HAP-1 (cell line): Measurements from ENCODE around the gene FEN1.

Experiments used
- DNase-seq, 2 experiments: peaks; one replicate each; pipeline ENCODE4 v3.0.0-alpha.2; 2016 to 2020; ENCODE audit warnings: low spot score in 2 of 2
- H3K27me3 ChIP-seq: fragments of 250-450 bp; sonication (Bioruptor Pico); 2 replicates; pipeline ENCODE4 v1.5.1; 2020; ENCODE audit warnings: low read depth, mild to moderate bottlenecking, moderate library complexity
- H3K36me3 ChIP-seq: fragments of 250-450 bp; sonication (Bioruptor Pico); replicated peaks from 2 replicates; pipeline ENCODE4 v1.5.1; 2020; ENCODE audit warnings: mild to moderate bottlenecking
- H3K4me1 ChIP-seq: fragments of 250-450 bp; sonication (Bioruptor Pico); 2 replicates; pipeline ENCODE4 v1.5.1; 2020; ENCODE audit warnings: mild to moderate bottlenecking
- H3K4me3 ChIP-seq: fragments of 250-450 bp; sonication (Bioruptor Pico); 2 replicates; pipeline ENCODE4 v1.5.1; 2020; ENCODE audit warnings: mild to moderate bottlenecking, moderate library complexity
- H3K9me3 ChIP-seq: fragments of 250-450 bp; sonication (Bioruptor Pico); 2 replicates; pipeline ENCODE4 v1.5.1; 2020; ENCODE audit warnings: mild to moderate bottlenecking, moderate library complexity
- in situ Hi-C: fragments of 300-500 bp; cut with MboI; formaldehyde crosslinking; loops from 3 replicates; pipeline ENCODE4 v1.14.3; 2020; ENCODE audit warnings: low sequenced_read_pairs, inconsistent platforms, mixed read lengths

The FEN1 gene

DNA sequence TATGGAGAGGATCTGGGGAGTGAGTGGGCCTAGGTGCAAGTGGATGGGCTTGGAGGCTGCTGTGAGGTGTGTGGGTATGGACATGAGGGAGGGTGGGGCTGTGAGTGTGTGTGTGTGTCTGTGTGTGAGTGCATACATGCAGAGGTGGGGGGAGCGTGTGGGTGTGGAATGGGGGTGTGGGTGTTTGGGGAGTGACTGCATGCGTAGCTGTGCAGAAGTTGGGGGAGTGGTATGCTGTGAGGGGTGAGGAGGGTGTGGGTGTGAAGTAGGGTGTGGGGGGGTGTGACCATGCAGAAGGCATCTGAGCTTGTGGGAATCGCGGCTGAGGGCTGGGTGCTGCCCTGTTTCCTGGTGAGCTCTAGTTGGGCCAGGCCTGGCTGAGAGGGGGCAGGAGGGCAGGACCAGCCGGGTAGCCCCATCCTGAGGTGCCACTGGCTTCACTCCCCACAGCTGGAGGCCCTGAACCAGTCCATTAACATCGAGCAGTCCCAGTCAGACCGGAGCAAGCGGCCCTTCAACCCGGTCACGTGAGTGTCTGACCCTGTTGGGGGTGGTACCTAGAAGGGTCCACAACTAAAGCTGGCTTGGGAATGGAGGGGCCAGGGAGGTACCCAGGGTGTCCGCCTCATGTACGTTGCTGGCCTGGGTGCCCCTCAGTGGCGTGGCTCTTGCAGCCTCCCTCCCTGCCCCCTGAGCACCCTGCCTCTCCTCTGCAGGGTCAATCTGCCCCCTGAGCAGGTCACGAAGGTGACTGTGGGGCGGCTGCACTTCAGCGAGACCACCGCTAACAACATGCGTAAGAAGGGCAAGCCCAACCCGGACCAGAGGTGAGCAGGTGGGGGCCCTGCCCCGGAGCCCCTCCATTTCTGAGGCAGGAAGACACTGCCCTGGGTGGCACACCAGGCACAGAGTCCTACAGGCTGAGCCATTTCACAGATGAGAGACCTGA, 16.8 kb upstream of the FEN1 start:
- Histone ChIP-seq H3K9me3 (no peaks in the 10 kb centered on the region), H3K36me3 (no peaks in the 10 kb centered on the region), H3K4me3 (no peak overlapping the region), H3K4me1 (no peaks in the 10 kb centered on the region), H3K27me3 (no peaks in the 10 kb centered on the region)
- in situ Hi-C loops, result no loop called here
- DNase-seq, result no peak

- Histone ChIP-seq H3K27me3 (no peaks in the 10 kb centered on the region), H3K4me3 (no peak overlapping the region), H3K36me3 (no peaks in the 10 kb centered on the region), H3K4me1 (no peaks in the 10 kb centered on the region), H3K9me3 (no peaks in the 10 kb centered on the region)
- DNase-seq, result peak; percentile 20 to 82
- in situ Hi-C loops, result no loop called here
Measured at GRCh38 chr11:61776561-61777075, 16.1 kb upstream of the FEN1 start.

DNA sequence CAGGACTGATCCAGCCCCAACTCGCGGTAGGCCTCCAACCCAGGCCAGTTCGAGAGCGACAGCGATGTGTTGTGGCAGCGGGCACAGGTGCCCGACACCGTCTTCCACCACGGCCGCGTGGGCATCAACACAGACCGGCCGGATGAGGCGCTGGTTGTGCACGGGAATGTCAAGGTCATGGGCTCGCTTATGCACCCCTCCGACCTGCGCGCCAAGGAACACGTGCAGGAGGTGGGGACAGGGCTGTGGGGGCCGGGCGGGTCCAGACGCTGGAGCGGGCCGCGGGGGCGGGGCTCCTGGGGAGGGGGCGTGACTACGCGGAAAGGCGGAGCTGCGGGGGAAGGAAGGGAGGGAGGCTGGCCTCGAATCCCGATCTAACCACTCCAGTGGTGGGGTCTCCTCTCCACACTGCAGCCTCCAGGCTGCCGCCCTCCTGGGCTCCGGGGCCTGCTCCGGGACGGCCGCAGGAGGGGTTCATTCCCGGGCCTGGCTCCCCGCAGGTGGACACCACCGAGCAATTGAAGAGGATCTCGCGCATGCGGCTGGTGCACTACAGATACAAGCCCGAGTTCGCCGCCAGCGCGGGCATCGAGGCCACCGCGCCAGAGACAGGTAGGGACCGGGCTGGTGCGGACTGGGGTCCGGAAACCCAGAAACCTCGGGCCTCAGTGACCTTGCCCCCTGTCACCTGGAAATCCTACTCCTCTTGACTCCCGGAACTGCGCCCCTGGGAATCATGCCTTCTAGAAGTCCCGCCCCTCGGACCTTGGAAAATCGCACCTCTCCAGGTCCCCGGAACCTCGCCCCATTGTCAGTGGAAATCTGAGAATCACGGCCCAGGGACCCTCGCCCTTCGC, 15.2 kb upstream of the FEN1 start:
- H3K27me3 ChIP-seq, result no peaks in the 10 kb centered on the region
- DNase-seq, result no peak
- H3K4me1 ChIP-seq, result no peaks in the 10 kb centered on the region
- H3K36me3 ChIP-seq, result no peaks in the 10 kb centered on the region
- in situ Hi-C loops, result no loop called here
- H3K9me3 ChIP-seq, result no peaks in the 10 kb centered on the region
- H3K4me3 ChIP-seq, result no peak overlapping the region

- no peaks in the 10 kb centered on the region for H3K36me3 ChIP-seq
- no peaks in the 10 kb centered on the region for H3K9me3 ChIP-seq
- H3K4me1 ChIP-seq, result no peaks in the 10 kb centered on the region
- DNase-seq, result no peak
- no peaks in the 10 kb centered on the region for H3K27me3 ChIP-seq
- in situ Hi-C loops, result no loop called here
- no peak overlapping the region for H3K4me3 ChIP-seq
Measured at GRCh38 chr11:61778357-61778886, 14.3 kb upstream of the FEN1 start.

DNA sequence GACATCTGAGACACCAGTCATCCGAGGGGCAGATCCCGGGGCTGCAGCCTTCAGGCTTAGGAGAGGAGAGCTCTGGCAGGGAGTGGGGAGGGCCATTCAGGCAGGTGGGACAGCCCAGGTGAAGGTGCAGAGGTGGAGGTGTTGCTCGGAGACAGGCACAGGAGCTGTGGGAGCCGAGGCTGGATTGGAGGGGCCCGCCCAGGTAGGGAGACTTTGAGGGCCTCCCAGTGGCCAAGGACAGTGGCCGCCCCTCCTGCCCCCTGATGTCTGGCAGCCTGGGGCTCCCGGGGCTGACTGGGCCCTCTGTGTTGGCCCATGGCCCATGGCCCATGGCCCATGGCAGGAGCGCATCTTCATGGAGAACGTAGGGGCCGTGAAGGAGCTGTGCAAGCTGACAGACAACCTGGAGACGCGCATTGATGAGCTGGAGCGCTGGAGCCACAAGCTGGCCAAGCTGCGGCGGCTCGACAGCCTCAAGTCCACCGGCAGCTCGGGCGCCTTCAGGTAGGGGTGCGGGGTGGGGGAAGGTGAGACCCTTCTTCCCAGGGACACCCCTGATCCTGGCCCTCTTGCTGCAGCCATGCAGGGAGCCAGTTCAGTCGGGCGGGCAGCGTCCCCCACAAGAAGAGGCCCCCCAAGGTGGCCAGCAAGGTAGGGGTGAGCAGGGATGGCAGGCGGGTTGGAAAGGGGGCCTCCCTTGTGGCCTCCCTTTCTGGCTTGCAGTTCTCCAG, 13.6 kb upstream of the FEN1 start:
- DNase-seq, result no peak
- no peaks in the 10 kb centered on the region for H3K9me3 ChIP-seq
- no peaks in the 10 kb centered on the region for H3K36me3 ChIP-seq
- no peaks in the 10 kb centered on the region for H3K27me3 ChIP-seq
- in situ Hi-C loops, result no loop called here
- H3K4me1 ChIP-seq, result no peaks in the 10 kb centered on the region
- H3K4me3 ChIP-seq, result no peak overlapping the region

DNA sequence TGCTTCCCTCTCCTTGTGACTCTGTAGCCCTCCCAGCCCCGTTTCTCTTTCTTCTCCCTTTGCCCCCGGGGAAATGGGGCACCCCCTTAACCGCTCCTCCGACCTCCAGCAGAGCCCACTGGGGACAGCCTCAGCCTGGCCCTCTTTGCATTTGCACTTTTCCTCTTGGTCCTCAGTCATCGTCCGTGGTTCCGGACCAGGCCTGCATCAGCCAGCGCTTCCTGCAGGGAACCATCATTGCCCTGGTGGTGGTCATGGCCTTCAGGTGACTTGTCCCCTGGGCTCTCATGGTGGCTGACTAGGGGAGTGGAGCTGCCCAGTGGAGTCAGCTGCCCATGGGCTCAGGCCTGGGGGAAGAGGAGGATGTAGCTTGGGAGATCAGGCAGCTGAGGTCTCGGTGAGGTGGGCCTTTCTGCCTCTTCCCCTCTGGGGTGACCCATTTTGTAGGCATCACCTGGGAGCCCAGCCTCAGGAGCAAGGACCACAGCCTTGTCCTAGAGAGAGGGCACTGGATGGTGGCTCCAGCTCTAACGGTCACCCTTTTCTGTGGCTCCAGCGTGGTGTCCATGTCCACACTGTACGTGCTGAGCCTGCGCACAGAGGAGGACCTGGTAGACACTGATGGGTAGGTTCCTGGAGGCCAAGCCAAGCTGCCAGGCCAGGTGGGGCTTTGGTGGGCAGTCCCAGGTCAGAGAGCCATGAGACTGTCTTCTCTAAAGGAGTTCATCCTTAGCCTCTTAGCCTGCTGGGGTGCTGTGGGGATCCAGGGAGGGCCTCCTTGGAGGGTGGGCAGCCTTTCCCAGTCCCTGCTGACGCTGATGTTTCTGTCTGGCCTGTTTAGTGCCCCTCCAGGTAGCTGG, 12.8 kb upstream of the FEN1 start:
- H3K4me3 ChIP-seq, result no peak overlapping the region
- in situ Hi-C loops, result no loop called here
- no peaks in the 10 kb centered on the region for H3K4me1 ChIP-seq
- H3K27me3 ChIP-seq, result no peaks in the 10 kb centered on the region
- no peaks in the 10 kb centered on the region for H3K36me3 ChIP-seq
- H3K9me3 ChIP-seq, result no peaks in the 10 kb centered on the region
- DNase-seq, result no peak

- DNase-seq, result no peak
- no peaks in the 10 kb centered on the region for H3K36me3 ChIP-seq
- in situ Hi-C loops, result no loop called here
- no peaks in the 10 kb centered on the region for H3K4me1 ChIP-seq
- H3K4me3 ChIP-seq, result no peak overlapping the region
- H3K27me3 ChIP-seq, result no peaks in the 10 kb centered on the region
- no peaks in the 10 kb centered on the region for H3K9me3 ChIP-seq
Measured at GRCh38 chr11:61780581-61781162, 12.0 kb upstream of the FEN1 start.

GRCh38 chr11:61781585-61781984, 11.1 kb upstream of the FEN1 start:
- no peak for DNase-seq
- in situ Hi-C loops, result no loop called here
- Histone ChIP-seq H3K9me3 (no peaks in the 10 kb centered on the region), H3K4me1 (no peaks in the 10 kb centered on the region), H3K27me3 (no peaks in the 10 kb centered on the region), H3K4me3 (no peak overlapping the region), H3K36me3 (peaks cover 7% of the 10 kb centered on the region)

- Histone ChIP-seq H3K36me3 (peaks cover 14% of the 10 kb centered on the region), H3K9me3 (no peaks in the 10 kb centered on the region), H3K4me3 (no peak overlapping the region), H3K27me3 (no peaks in the 10 kb centered on the region), H3K4me1 (no peaks in the 10 kb centered on the region)
- in situ Hi-C loops, result no loop called here
- no peak for DNase-seq
Measured at GRCh38 chr11:61782299-61782698, 10.4 kb upstream of the FEN1 start.

- Histone ChIP-seq H3K36me3 (peaks cover 19% of the 10 kb centered on the region), H3K27me3 (no peaks in the 10 kb centered on the region), H3K9me3 (no peaks in the 10 kb centered on the region), H3K4me3 (no peak overlapping the region), H3K4me1 (no peaks in the 10 kb centered on the region)
- DNase-seq, result no peak
- in situ Hi-C loops, result no loop called here
Measured at GRCh38 chr11:61782841-61783240, 9.9 kb upstream of the FEN1 start.

DNA sequence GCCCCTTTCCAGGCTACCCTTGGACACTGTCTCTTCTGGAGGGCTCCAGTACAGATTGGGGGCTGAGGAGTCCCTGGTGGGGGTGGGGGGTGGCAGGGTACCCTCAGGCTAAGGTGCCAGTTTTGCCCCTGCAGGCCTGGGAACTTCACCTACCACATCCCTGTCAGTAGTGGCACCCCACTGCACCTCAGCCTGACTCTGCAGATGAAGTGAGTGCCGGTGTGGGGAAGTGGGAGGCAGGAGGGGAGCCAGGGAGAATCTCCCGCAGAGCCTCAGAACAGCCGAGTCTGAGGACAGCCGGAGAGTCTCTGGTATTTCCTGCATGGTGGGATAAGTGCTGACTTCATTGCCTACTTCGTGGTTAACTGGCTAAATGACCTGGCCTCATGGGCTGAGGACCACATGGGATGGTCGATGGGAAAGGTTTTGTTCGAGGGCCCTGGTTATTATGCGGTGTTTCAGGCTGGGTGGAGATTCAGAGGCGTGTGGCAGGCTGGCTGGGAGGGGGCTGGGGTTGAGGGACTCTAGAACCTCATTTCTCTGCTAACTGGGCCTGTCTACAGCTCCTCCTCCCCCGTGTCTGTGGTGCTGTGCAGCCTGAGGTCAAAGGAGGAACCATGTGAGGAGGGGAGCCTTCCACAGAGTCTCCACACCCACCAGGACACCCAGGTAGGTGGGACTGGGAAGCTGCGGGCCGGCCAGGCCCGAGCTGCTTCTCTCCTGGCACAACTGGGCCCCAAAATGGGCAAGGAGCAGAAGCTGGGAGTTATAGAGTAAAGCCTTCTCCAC, 8.8 kb upstream of the FEN1 start:
- Histone ChIP-seq H3K4me3 (no peak overlapping the region), H3K9me3 (no peaks in the 10 kb centered on the region), H3K27me3 (no peaks in the 10 kb centered on the region), H3K36me3 (peaks cover 30% of the 10 kb centered on the region), H3K4me1 (no peaks in the 10 kb centered on the region)
- in situ Hi-C loops, result no loop called here
- no peak for DNase-seq

DNA sequence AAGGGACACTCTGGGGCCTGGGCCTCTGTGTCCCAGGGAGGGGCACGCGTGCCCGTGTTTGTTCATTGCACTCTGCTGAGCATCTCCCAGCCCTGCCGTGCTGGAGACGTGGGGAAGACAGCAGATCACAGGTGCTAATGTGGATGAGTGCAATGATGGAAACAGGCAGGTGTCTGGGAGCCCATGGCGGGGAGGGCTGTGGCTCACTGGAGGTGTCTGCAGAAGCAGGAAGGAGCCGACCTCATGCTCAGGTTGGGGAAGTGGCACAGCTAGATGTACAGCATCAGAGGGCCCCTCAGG, 8.3 kb upstream of the FEN1 start:
- no peaks in the 10 kb centered on the region for H3K27me3 ChIP-seq
- no peak for DNase-seq
- H3K9me3 ChIP-seq, result no peaks in the 10 kb centered on the region
- in situ Hi-C loops, result no loop called here
- peaks cover 36% of the 10 kb centered on the region for H3K36me3 ChIP-seq
- H3K4me1 ChIP-seq, result no peaks in the 10 kb centered on the region
- H3K4me3 ChIP-seq, result no peak overlapping the region
